DMS 273 (cell line): ENCODE measurements around the gene ARHGEF39.
"Not testable (repeated sequence)": the region's sequence is repeated elsewhere in the genome, so short reads cannot be mapped to it uniquely, and the experiment has no call there.

ENCODE experiments used
- DNase-seq: peaks from one replicate; lab custom pipeline; 2025; ENCODE audit not compliant: unreplicated experiment; lab: John Stamatoyannopoulos, UW

ARHGEF39 gene

GRCh38 chr9:35628389-35628991 lies 36.5 kb downstream of the ARHGEF39 start:
- no peak for DNase-seq

GRCh38 chr9:35627575-35627974 lies 37.4 kb downstream of the ARHGEF39 start:
- DNase-seq, result no peak

DNA sequence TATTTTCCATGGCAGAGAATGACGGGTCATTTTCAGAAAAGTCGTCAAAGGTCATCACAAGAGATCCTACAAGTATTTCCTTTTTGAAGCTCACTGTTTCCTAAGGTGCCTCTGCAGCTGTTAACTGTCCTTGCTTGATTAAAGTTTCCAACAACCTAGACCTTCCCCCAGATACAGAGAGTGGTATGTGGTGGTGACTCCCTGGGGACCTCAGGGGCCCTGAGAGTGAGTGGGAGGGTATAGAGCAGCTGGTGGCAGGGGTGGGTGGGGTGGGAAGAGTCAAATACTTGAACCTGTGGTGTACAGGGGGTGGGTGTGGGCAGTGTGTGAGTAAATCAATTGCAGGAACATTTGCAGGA lies 45.2 kb downstream of the ARHGEF39 start:
- DNase-seq, result no peak

GRCh38 chr9:35618854-35619799 lies 45.9 kb downstream of the ARHGEF39 start:
- DNase-seq, result no peak

- peak; percentile 30 for DNase-seq
Observed at GRCh38 chr9:35618325-35618727, 46.7 kb downstream of the ARHGEF39 start, which contains the start of gene CD72. Gene CD72, minus strand, starts transcription at chr9:35618413. Its CDS starts 110 bp downstream, at chr9:35618303.

DNA sequence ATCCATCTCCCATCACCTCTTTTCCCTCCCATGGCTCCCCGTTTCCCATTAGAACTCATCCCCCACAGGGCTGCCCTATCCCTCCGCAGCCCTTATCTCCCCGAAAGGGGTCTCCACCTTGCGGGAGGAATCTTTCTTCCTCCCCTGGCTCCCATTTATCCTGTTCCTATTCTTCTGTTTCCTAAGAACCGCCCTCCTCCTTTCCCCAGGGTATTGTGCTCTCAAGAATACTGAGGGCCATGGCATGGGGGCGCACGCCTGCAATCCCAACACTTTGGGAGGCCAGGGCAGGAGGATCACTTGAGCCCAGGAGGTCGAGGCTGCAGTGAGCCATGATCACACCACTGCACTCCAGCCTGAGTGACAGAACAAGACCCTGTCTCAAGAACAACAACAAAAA lies 47.4 kb downstream of the ARHGEF39 start:
- no peak for DNase-seq

DNA sequence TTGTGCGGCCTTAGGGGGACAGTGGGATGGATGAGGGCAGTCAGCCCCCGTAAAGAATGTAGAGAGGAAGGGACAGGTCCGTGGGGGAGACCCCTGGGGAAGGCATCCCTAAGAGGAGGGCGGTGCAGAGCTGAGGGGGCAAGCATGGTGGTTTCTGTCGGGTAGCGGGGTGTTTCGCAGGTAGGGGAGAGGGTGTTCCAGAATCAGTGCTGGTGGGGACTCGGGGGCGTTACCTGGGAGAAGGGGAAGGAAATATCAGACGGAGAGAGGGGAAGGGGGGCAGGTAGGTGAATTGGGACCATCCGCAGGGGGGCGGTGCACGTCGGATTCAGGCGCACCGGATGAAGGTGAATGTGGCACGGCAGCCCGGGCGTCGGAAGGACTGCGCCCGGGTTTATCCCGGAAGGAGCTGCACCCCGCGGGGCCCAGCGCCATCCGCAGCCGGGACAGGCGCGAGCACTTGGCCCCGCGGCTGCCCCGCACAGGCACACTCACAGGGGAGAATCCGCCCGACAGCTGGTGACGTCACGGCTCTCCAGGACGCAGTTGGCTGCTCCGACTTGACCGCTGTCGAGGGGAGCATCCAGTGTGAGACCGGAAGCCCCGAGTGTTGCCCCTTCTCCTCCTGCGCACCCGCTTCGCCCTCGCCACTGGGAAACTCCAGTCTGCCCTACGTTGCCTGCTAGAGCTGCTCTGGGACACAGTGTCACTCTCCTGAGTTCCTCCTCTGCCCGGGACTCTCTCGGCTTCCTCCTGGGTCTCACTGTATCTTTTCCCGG lies 48.1 kb downstream of the ARHGEF39 start:
- peak; percentile 47 for DNase-seq

DNA sequence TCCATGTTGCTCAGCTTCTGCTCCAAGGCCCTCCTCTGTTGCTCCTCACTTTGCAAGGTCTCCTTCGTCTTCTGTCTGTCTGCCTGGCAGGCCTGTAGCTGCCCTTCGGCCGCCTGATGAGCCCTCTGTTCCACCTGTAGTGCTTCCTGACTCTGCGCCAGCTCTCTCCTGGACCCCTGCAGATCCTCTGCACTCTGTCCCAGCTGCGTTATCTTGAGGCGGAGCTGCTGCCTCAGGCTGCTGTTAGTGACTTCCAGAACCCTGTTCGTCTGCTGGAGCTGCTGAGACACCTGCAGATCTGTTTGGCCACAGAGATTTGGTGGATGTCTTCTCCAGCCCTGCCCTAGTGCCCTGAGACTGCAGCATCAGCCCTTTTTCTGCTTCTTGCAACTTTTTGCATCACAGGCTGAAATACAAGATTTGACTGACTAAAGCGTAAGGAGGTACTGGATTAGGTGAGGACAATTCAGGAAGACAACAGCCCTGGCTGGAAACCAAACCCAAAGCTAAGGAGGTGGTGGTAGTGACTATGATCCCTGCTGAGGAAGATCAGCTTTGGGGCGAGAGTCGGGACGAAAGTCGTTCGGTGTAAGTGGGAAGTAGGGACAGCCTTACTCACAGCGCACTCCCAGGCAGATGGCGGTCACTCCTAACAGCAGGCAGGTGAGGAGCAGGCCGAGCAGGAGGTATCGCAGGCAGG lies 48.9 kb downstream of the ARHGEF39 start:
- no peak for DNase-seq

DNA sequence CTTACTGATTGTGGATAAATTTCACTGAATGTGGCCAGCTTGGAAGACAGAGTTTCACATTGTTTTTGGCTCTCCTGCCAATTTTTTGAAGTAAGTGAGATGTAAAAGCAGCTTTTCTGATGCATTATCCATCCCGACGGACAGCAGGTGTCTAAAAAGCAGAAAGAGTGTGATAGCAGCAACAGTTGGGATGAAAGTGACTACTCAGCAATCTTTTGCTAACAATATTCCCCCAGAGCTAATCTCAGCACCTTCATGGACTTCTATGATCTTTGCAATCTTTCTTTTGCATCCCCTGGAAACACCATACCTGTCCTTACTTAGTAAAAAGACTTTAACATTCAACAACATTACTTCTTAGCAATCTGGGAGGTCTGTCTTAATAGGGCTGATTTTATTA lies 52.2 kb downstream of the ARHGEF39 start:
- DNase-seq, result no peak

DNA sequence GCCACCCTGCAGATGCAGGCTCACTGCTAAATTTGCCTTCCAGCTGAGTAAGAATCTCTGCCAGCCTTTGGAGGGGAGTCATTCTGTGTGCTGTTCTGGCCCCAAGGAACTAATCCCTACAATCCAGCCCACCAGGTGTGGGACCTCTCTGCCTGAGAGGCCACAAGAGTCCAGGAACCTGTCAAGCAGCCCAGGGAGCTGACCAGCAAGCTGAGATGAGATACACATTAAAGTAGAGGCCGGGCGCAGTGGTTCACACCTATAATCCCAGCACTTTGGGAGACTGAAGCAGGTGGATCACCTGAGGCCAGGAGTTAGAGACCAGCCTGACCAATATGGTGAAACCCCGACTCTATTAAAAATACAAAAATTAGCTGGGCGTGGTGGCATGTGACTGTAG lies 52.9 kb downstream of the ARHGEF39 start:
- not testable (repeated sequence) for DNase-seq

- peak; percentile 64 for DNase-seq
Observed at GRCh38 chr9:35611230-35611797, 53.7 kb downstream of the ARHGEF39 start.

DNA sequence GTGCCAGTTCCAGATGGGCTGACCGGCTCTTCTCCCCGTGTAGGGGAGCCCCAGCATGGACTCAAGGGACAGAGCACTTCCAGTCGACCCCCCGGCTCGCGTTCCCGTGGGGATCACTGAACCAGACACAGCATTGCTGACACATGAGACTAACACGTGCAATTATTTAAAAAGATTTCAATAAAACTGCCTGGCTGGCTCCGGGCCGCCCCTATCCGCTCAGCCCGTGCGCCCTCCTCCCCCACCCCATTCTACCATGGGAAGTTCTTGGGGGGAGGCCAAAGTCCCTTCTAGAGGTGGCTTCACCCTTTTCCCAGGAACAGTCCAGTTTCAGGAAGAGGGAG lies 55.2 kb downstream of the ARHGEF39 start:
- DNase-seq, result peak; percentile 53
